ENCODE measurements around the gene C2.

C2 gene

DNA sequence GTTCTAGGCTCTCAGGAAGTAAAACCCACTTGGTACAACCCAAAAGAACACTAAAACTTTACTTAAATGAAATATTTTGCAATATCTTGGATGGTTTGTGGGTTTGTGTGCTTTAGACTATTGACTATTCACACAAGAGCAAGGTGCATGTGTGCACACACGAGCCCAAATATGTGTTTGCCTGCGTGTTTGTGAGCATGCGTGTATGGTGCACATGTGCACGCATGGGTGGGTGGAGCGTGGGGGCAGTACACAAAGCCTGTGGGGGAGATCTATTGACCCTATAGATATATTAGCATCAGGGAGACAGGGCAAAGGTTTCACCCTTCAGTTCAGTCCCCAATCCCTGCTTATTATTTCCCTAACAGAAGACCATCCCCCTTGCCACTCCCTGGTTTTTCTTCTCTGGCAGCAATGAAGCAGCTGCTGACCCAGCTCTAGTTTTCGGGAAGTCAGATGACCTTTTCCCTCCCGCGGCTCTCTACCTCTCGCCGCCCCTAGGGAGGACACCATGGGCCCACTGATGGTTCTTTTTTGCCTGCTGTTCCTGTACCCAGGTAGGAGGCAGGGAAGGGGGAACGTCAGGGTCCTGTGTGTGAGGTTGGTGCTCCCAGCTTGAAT is at the start of gene C2:
TSS of gene C2 (plus strand) at position 476 of the 621 bp plus-strand sequence. CDS start at position 512, 36 bp downstream.
- DNase-seq = no peak
- ATAC-seq = no peak

- no peak for DNase-seq
- no peak for ATAC-seq
These were observed 49.3 kb upstream of the C2 start for GRCh38 chr6:31878222-31878621.

GRCh38 chr6:31878726-31879125 is 48.8 kb upstream of the C2 start, which contains the start of gene SLC44A4:
Gene SLC44A4 (minus strand): TSS chr6:31878997. CDS start chr6:31878980, 17 bp downstream.
- DNase-seq (no peak), ATAC-seq (no peak)

GRCh38 chr6:31879143-31879542 is 48.4 kb upstream of the C2 start:
- ATAC-seq (no peak), DNase-seq (no peak)

GRCh38 chr6:31879901-31880300 is 47.6 kb upstream of the C2 start:
- no peak for ATAC-seq
- DNase-seq = no peak

GRCh38 chr6:31880616-31881015 is 46.9 kb upstream of the C2 start:
- no peak for DNase-seq
- no peak for ATAC-seq

DNA sequence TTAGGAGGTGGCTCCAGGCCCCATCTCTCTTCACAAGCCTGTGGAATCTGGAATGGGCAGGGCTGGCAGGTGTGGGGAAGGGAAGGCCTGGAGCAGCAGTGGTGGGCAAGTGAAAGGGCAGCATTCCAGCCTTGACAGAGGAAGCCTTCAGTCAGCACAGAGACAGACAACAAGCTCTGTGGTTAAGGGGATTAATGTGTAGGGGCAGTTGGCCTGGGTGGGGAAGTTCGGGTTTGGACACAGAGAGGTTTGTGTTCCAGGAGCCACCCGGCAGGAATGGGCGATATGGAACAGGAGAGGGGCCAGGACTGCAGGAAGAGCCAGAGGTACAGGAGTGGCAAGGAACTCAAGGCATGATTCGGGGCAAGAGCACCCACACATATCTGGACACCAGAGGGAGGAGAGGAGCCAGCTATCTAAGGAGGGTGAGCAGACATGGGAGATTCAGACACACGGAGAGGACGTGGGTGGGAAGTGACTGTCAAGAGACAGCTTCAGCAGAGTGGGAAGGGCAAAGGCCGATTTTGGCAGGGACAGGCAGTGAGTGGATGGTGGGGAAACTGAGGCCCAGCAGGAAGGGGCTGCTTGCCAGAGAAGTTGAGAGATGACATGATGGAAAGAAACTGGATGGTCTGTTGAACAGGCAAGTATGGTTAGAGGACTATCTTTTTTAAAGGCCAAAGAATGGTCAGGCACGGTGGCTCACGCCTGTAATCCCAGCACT is 46.2 kb upstream of the C2 start:
- DNase-seq = no peak
- ATAC-seq = no peak

GRCh38 chr6:31882344-31882743 is 45.2 kb upstream of the C2 start:
- ATAC-seq (no peak), DNase-seq (no peak)

DNA sequence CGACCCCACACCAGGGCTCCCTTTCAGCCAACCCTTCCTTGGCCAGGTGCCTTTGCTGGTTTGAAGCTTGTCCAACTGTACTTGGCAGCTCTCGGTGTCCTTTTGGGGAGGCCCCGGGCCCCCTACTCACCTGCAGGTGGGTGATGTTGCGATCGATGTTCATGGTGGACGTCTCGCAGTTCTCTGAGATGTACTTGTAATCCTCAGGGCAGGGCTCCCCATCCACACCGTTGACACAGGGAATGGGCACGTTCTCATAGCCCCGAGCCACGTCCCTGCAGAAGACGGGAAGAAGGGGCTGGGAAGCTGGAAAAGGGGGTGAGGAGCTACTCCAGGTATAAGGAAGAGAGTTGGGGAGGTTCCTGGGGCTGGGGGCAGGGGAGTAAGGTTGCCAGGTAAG is 43.8 kb upstream of the C2 start:
- no peak for ATAC-seq
- no peak for DNase-seq

DNA sequence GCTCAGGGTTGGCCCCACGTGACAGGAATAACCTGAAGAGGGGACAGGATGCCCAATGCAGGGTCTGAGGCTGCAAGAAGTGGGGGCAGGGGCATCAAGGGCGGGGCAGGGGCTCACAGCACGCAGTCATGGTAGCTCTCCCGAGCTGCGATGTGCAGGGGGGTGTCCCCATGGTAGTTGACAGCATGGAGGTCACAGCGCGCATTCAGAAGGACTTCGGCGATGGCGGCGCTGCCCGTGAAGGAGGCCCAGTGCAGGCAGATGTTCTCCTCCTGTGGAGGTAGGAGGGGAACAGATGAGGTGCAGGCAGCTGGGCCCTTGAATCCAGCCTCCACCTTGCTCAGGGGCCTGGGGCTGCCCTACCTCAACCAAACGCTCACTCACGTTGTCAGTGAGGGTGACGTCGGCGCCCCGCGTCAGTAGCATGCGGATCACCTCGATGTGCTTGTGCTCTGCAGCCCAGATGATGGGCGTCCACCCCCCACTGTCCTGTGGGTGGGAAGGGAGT is 42.9 kb upstream of the C2 start:
- no peak for ATAC-seq
- no peak for DNase-seq

DNA sequence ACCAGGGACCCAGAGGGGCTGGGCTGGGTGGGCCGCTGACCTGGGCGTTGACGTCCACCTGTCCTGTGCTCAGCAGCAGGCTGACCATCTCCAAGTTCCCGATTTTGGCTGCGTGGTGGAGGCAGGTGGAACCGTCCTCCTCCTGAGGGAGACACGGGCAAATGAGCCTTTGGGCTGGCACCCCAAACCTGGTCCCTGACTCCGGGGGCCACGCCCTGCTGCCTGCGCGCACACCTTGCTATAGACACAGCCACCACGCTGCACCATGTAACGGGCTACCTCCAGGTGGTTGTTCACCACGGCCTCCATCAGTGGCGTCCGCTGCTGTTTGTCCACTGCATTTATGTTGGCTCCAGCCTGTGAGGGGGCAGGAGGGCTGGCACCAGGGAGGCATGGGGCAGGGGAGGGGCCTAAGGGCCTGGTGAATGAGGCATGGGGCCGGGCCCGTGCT is 41.0 kb upstream of the C2 start:
- ATAC-seq = no peak
- DNase-seq = no peak

GRCh38 chr6:31887173-31888007 is 40.1 kb upstream of the C2 start:
- DNase-seq = no peak
- no peak for ATAC-seq

DNA sequence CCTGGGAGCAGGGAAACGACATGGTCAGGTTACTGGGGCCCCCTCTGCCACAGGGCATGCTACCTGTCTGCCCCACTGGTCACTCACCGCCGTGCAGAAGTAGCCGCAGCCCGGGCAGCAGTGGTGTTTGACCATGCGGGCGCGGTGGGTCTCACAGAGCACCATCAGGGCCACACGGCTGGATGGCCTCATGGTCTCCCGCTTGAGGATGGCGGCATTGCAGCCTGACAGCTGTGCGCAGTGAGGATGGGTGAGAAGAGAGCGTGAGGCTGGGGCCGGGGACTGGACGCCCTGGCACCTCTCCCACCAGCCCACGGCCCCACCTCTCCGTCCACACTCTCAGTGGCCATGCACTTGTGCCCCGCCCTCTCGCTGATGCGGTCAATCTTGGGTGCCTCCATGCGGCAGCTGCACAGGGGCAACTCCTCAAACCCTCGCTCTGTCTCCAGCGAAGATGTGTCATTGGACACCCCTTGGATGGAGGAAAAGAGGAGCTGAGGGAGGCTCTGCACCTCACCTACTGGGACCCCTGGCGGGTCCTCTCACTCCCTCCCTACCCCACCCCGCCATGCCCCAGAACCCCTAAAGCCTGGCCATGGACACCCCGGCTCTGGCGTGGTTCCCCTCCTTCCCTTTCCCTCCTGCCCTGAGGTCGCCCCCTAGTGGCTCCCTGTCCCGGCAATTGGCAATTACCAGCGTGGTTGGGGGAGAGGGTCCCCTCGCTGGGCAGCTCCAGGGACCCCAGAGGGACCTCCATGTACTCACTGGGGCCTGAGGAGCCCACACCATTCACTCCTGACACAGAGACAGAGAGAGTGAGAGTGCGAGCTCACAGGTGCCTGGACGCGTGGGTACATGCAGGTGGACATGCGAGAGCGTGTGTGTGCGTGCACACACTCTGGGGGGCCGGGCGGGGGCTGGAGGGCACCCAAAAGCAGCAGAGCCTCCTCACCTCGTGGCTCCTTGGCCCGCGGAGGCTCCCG is 39.0 kb upstream of the C2 start:
- peak; percentile 78 for DNase-seq
- no peak for ATAC-seq

DNA sequence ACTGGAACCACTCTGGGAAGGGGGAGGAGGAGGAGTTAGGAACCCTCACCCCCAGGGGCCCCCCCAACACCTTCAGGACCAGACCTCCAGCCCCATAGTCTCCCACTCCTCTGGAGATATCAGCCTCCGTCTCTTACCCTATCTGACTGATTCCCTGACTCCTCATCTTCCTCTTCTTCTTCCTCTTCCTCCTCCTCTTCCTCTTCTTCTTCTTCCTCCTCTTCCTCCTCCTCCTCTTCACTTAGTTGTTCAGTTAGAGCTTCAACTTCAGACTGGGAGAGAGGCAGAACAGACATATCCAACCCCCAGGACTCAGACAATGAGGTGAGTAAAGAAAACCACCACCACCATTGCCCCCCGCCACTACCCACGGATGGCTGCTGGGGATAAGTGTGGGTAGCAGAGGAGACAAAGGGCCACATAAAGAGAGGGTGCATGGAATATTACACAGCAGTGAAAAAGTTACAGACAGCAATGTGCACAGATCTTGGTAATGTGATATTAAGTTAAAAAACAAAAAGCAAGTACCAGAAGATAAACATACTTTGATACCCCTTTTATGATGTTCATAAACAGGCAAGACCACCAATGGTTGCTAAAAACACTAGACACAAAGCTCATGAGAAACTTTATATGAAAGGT is 38.1 kb upstream of the C2 start:
- DNase-seq (no peak), ATAC-seq (no peak)

GRCh38 chr6:31892821-31893220 is 34.7 kb upstream of the C2 start:
- no peak for DNase-seq
- no peak for ATAC-seq

- ATAC-seq (no peak), DNase-seq (no peak)
These were observed 31.0 kb upstream of the C2 start for GRCh38 chr6:31896493-31896855.

DNA sequence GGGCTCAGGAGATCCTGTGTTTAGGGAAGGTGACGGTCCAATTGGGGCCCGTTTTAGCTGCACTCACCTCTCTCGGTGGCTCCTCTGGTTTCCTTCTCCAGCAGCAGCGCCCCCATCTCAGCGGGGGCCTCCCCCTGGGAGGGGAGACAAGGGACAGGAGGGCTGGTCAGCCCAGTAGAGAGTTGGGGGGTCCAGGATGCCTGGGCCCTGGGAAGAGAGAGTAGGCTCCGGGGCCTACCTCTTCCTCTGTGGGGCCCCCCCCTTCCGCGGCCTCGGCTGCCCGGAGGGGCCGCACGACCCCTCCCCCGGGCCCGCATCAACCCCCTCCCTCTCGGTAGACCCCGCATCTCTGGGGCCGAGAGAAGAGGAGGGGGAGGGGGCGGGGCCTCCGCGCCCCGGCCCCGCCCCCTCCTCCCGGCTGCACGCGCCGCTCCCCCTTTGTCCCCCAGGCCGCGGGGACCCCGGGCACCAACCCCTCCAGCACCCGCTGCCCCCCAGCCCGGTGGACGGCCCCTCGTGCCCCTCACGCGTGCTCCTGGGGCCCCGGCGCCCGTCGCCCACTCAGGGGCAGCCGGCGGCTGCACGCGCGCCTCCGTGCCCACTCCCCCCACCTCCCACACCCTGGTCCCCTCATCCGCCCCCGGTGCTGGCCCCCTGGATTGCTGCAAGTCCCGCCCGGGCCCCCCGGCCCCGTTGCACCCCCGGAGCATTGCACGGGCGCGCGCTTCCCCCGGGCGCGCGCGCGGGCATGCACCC is 30.5 kb upstream of the C2 start:
- DNase-seq = peak; percentile 32

GRCh38 chr6:31897612-31898382 is 29.7 kb upstream of the C2 start, which contains the start of gene EHMT2:
Gene EHMT2 (minus strand): TSS chr6:31897698. CDS start chr6:31897677, 21 bp downstream.
- peak; percentile 57 for ATAC-seq
- peak; percentile 90 for DNase-seq

More for the DNA sequence above, 30.5 kb upstream of the C2 start:
- ATAC-seq = no peak

GRCh38 chr6:31898383-31899011 is 29.0 kb upstream of the C2 start:
- DNase-seq (peak; percentile 22), ATAC-seq (peak; percentile 2)

Data from stimulated activated naive CD8-positive, alpha-beta T cell treated with anti-CD3 and anti-CD28 coated beads, Interleukin-15, Interleukin-2, amounts not matched to agents 100 U/mL and 50 U/mL, for 24 hours (primary cell).